Heart left ventricle (tissue), 13 donors: Measurements from ENCODE around the gene LAMTOR2.

ENCODE experiments used
- CTCF ChIP-seq, 12 donors: fragments of 200-600 bp; sonication (generic) in 4 of 12; IDR thresholded peaks; one replicate each; pipeline versions ENCODE4 v1.5.0 to v1.8.0; 2018 to 2022; ENCODE audit warnings: antibody characterized with exemption in 12 of 12, mild to moderate bottlenecking in 5 of 12
- POLR2A ChIP-seq, 2 donors: fragments of 450-650 bp; IDR thresholded peaks; one replicate each; pipeline ENCODE4 v1.6.1; 2017; ENCODE audit warnings: antibody characterized with exemption in 2 of 2, mild to moderate bottlenecking in 2 of 2, moderate library complexity in 2 of 2
- donor health status: ischemic (EF 13 %, LVEDD 7.1; RV severe dilation, severe dysfunction).
- donor health status: DM: no; HTN: yes; CAD: no.
- donor health status: DM: no; HTN: no; CAD: no.
- donor health status: ischemic (EF 25% LVEDD 6.9; RV normal size, moderate dysfunction).
- donor health status: ischemic (EF 25% LVEDD 5.7; RV mildly dilated, moderate dysfunction).
- donor health status: ischemic (EF 35%, LVEDD 5.7; RV mildly dilated, moderate dysfunction).
- donor health status: nonischemic (EF 11% LVEDD 7.7; RV severe dilation, severe dysfunction).
- donor health status: DM: yes; HTN: yes; CAD: no.
- donor health status: PGD.
- donor health status: ischemic (EF 29% LVEDD 5.4; RV normal size, mild dysfunction).
- donor health status: nonischemic (EF 23%, LVEDD 6.1; RV moderate dilation, normal function).

GRCh38 chr1:156081917-156082308 is 27.3 kb downstream of the LAMTOR2 start:
- TF ChIP-seq CTCF (IDR thresholded peaks at IDR 0.05) (no peak), POLR2A (IDR thresholded peaks at IDR 0.05) (no peak)
